GM20000 (cell line): Measurements from ENCODE around the gene NKTR.
A peak's percentile ranks its signal among the peaks of the same experiment; 100 is the strongest.

Experiments
- DNase-seq: peaks from one replicate; pipeline ENCODE4 v3.0.0; 2012; ENCODE audit warnings: low spot score
- TF ChIP-seq, protein P1 (sequence below): IDR thresholded peaks from 2 replicates; pipeline ENCODE4 v1.5.1; 2012; ENCODE audit warnings: mild to moderate bottlenecking, control low read depth; ENCODE audit errors: extremely low read depth, missing control alignments

The NKTR gene

DNA sequence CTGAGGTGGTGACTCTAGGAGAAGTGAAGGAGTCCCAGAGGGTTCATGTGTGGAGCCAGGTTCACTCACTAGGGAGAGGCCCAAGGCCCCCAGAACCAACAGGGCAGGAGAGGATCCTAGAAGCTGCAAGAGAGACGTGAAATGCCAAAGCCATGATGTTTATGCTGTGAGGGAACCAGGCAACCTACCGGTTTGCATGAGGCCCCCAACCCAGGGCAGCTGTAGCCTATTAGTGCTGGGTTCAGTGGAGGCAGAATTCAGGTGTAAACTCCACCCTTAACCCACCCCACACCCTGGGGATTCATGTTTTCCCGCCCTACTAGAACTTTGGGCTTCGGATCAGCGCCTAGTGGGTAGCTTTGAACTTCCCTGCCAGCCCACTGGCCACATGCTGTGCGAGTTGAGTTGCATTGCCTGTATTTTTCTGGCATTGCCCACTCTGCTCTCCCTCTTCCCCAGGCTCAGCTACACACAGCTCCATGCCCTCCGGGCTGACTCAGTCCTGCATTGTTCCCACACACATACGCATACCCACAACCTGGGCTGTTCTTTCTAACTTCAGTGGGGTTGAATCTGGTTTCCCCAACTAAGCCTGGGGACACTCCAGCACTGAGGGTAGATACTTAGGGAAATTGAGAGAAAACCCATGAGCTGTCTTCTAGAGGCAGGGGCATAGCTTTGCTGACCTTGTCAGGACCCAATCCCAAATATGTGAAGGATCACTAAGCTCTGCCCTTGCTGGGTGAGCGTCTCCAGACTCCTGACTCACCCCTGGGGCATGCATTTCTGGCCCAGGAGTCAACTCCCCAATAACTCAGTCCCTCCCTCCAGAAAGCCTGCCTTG is 51.0 kb downstream of the NKTR start:
- TF ChIP-seq, protein P1, sequence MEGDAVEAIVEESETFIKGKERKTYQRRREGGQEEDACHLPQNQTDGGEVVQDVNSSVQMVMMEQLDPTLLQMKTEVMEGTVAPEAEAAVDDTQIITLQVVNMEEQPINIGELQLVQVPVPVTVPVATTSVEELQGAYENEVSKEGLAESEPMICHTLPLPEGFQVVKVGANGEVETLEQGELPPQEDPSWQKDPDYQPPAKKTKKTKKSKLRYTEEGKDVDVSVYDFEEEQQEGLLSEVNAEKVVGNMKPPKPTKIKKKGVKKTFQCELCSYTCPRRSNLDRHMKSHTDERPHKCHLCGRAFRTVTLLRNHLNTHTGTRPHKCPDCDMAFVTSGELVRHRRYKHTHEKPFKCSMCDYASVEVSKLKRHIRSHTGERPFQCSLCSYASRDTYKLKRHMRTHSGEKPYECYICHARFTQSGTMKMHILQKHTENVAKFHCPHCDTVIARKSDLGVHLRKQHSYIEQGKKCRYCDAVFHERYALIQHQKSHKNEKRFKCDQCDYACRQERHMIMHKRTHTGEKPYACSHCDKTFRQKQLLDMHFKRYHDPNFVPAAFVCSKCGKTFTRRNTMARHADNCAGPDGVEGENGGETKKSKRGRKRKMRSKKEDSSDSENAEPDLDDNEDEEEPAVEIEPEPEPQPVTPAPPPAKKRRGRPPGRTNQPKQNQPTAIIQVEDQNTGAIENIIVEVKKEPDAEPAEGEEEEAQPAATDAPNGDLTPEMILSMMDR: no peak
- DNase-seq: no peak

DNA sequence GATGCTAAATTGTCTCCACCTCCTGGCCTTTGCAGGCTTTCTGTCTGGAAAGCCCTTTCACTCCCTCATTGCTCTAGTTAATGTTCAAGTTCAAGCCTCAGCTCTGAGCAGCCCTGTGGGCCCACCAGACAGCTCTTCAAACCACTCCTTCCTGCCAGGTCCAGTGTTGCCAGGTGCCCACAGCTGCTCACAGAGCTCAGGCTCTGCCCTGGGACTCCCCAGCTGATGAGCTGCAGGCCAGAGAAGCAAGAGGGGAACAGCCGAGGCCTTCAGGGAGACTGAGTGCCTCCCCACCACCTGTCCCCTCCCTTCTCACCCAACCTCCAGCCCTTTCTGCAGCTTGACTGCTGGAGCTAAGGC is 51.7 kb downstream of the NKTR start:
- TF ChIP-seq, protein P1: no peak
- DNase-seq: no peak

DNA sequence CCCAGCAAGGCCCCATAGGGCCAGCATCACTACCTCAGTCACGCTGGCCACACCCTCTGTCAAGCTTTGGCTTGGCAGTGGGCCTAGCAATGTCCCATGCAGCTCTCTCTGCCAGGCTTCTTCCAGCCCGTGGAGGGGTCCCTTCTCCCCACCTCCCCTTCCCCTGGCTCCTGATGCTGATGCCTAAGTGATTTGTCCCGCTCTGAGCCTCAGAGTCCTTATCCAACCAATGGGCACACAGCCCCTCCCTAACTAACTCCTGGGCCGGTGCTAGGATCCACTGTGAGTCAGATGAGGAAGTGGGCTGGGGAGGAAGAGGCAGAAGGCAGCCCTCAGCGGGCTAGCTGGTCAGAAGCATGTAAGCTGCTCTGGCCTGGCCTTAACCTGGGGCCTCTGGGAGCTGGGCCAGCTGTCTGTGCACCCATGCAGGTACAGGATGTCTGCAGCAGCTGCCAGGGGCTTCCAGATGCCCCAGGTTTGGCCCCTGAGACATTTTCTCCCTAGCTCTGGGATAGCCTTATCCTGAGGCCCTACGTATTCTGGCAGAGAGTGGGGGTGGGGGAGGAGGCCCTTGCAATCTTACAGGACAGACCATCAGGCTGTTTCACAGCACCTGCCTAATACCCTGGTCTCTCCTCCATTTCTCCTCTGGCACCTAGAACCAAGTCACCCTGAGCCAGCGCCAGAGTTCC is 52.3 kb downstream of the NKTR start:
- TF ChIP-seq, protein P1: no peak
- peak; percentile 59 for DNase-seq

DNA sequence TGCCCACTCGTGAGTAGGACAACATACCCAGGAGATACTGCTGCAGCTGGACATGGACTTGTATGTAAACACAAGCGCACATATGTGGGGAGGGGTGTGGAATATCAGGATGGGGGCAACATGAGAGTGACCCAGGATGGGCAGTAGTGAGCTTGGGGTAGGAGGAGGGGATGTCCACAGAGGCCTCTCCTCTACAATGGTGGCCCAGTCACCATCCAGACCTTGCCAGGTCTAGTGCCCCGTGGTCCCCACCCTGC is 52.7 kb downstream of the NKTR start:
- DNase-seq: no peak
- TF ChIP-seq, protein P1: no peak

DNA sequence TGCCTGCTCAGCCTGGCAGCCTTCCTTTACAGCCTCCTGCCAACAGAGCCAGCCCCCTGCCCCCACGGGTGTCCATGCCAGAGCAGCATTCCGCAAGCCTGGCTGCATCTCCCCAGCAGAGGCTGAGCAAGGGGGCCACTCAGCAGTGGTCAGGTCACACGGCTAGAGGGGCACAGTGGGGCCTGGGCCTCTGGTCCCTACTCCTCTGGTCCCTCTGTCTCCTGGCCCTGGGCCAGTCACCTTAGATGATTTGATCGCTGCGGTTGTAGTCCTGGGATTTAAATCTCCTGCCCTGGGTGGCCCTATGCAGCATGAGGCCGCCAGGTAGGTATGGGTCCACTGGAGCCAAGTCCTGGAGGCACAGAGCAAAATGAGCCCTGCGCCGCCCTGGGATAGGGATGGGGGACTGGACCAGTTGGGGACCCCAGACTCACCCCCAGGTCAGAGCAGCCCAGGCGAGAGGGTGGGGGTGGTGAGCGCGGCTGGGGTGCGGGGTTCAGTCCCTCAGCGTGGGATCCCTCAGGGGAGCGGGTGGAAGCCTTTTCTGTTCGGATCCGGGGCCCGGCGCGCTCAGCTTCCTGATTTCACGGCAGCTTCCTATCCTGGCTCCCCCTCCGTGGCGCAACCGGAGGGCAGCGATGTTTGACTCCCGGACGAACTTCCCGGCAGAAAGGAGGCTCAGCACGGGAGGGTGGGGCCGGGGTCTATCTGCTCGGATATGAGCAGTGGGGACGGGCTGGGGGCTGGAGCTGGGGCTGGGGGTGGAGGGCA is 53.3 kb downstream of the NKTR start, which contains the start of gene ZBTB47:
ZBTB47 (plus strand) TSS at position 138 of the 771 bp plus-strand sequence. CDS start 4,659 bp downstream, outside the sequence.
- TF ChIP-seq, protein P1: no peak
- DNase-seq: peak; percentile 53

DNA sequence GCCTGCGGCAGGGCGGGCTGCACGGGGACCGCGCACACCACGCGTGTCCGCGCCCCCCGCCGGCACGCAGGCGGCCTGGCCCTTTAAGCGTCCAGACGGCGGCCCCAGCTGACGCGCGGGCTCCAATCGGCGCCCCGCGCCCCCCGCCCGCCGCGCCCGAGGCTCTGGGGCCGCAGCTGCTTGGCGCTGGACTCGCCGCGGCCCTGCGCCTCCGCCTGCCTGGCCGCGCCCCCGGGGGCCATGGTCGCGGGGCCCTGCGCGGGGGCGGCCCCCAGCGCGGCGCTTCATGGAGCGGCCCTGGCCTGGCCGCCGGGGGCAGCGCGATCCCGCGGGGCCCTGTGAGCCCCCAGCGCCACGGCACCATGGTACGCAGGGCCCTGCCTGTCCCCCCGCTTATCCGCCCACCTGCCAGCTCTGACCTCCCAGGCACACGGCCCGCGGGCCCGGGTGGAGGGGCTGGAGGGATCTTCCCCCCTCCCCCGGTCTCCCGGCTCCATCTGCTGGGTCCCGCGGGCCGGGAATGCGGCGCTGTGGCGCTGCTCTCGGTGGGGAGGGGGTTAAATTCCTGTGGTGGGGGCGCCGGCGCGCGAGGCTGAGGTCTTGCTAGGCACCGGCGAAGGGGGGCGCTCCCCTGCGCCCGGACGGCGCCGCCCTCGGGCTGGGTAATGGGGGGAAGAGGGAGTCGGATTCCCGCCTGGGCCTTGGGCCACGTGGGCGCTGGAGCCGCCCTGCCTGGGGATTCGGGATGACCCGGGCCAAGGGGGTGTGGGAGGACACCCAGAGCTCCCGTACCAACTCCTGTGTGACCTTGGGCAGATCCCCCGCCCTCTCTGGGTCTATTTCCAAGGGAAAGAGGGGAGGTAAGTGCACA is 54.1 kb downstream of the NKTR start:
- DNase-seq: peak; percentile 80
- TF ChIP-seq, protein P1: no peak
